Sigmoid colon (tissue), 4 donors: ENCODE results near the gene PSMD8.

Source experiments
- CTCF ChIP-seq, 4 experiments: fragments of 450-650 bp in 3 of 4; fragments of 200-600 bp in 1 of 4; IDR thresholded peaks; one replicate each; pipeline ENCODE4 v1.5.1; 2016 to 2019; ENCODE audit warnings: antibody characterized with exemption in 4 of 4, mild to moderate bottlenecking in 3 of 4, moderate library complexity in 2 of 4
- EP300 ChIP-seq, 4 donors: sonication (generic); formaldehyde crosslinking; IDR thresholded peaks; one replicate each; pipeline ENCODE4 v1.6.1; 2017; ENCODE audit warnings: antibody characterized with exemption in 4 of 4
- POLR2A ChIP-seq, 2 donors: fragments of 450-650 bp; IDR thresholded peaks; one replicate each; pipeline ENCODE4 v1.6.1; 2016; ENCODE audit warnings: antibody characterized with exemption in 2 of 2, mild to moderate bottlenecking in 2 of 2, moderate library complexity in 2 of 2
- POLR2AphosphoS5 ChIP-seq, 4 donors: sonication (generic); formaldehyde crosslinking; IDR thresholded peaks; one replicate each; pipeline ENCODE4 v1.6.1; 2017; ENCODE audit warnings: antibody characterized with exemption in 4 of 4

- TF ChIP-seq CTCF (IDR thresholded peaks at IDR 0.05) = no peak
- TF ChIP-seq POLR2A (IDR thresholded peaks at IDR 0.05) = no peak
- no peak for TF ChIP-seq POLR2AphosphoS5 (IDR thresholded peaks at IDR 0.05)
- no peak for TF ChIP-seq EP300 (IDR thresholded peaks at IDR 0.05)
Observed at GRCh38 chr19:38359242-38360021, 14.9 kb upstream of the PSMD8 start.
